PFSK-1 (cell line): ENCODE results near the gene FAM161B.

Source experiments
- POLR2AphosphoS5 ChIP-seq: IDR thresholded peaks from 2 replicates; pipeline ENCODE4 v1.6.1; 2012; ENCODE audit warnings: low read depth, mild to moderate bottlenecking, control low read depth, low read length, moderate library complexity
- REST ChIP-seq, 2 experiments: IDR thresholded peaks; 2 replicates each; pipeline versions ENCODE4 v1.6.1 to v1.8.0; 2011 to 2012; ENCODE audit warnings: low read depth in 2 of 2, low read length in 2 of 2, control low read depth in 1 of 2, inconsistent platforms in 1 of 2, mild to moderate bottlenecking in 1 of 2, moderate library complexity in 1 of 2; ENCODE audit not compliant: insufficient read depth in 1 of 2
- TAF1 ChIP-seq: IDR thresholded peaks from 2 replicates; pipeline ENCODE4 v1.6.1; 2012; ENCODE audit warnings: low read length, control low read depth, borderline replicate concordance; ENCODE audit not compliant: insufficient read depth

- TF ChIP-seq TAF1, result no peak
- no peak for TF ChIP-seq REST (IDR thresholded peaks at IDR 0.05; ENCODE audit: insufficient read depth in 1 of 2, low read depth in 2 of 2, low read length in 2 of 2)
- TF ChIP-seq POLR2AphosphoS5, result no peak
Measured at GRCh38 chr14:73965216-73965615, 15.3 kb upstream of the FAM161B start.
